HEK293T (cell line): ENCODE results near the gene GRAMD2B.
"Not testable (repeated sequence)": the region's sequence is repeated elsewhere in the genome, so short reads cannot be mapped to it uniquely, and the experiment has no call there.

Experiments
- CTCF ChIA-PET: fragments of 350-600 bp; formaldehyde crosslinking; extraction: SDS; loops from one replicate; lab custom pipeline; 2021; ENCODE audit warnings: antibody characterized with exemption, inconsistent platforms; lab: Yijun Ruan, JAX
- POLR2A ChIA-PET: fragments of 350-600 bp; formaldehyde crosslinking; extraction: SDS; loops from one replicate; lab custom pipeline; 2020; ENCODE audit warnings: antibody characterized with exemption, inconsistent platforms; lab: Yijun Ruan, JAX
- DNase-seq: peaks from one replicate; pipeline ENCODE4 v3.0.0; 2012; ENCODE audit warnings: mixed read lengths; ENCODE audit errors: extremely low spot score
- ARNT ChIP-seq: fragments of 450-650 bp; IDR thresholded peaks from 2 replicates; pipeline ENCODE4 v1.6.1; 2017; ENCODE audit warnings: mild to moderate bottlenecking
- BHLHE40 ChIP-seq: fragments of 450-650 bp; IDR thresholded peaks from 2 replicates; pipeline ENCODE4 v1.6.1; 2016; ENCODE audit warnings: mild to moderate bottlenecking, moderate library complexity, borderline replicate concordance
- CTBP1 ChIP-seq: fragments of 450-650 bp; IDR thresholded peaks from 2 replicates; pipeline ENCODE4 v1.6.1; 2016; ENCODE audit warnings: borderline replicate concordance
- ELF4 ChIP-seq: fragments of 450-650 bp; IDR thresholded peaks from 2 replicates; pipeline ENCODE4 v1.6.1; 2017; ENCODE audit warnings: antibody characterized with exemption
- FOXA1 ChIP-seq: fragments of 450-650 bp; IDR thresholded peaks from 2 replicates; pipeline ENCODE4 v1.6.1; 2016; ENCODE audit warnings: mild to moderate bottlenecking
- FOXK2 ChIP-seq: fragments of 450-650 bp; IDR thresholded peaks from 2 replicates; pipeline ENCODE4 v1.6.1; 2016; ENCODE audit warnings: mild to moderate bottlenecking
- FOXM1 ChIP-seq: fragments of 450-650 bp; IDR thresholded peaks from 2 replicates; pipeline ENCODE4 v1.6.1; 2017; ENCODE audit warnings: mild to moderate bottlenecking, borderline replicate concordance
- HDGF ChIP-seq: fragments of 450-650 bp; IDR thresholded peaks from 2 replicates; pipeline ENCODE4 v1.6.1; 2017; ENCODE audit warnings: antibody characterized with exemption, borderline replicate concordance
- L3MBTL2 ChIP-seq: fragments of 450-650 bp; conservative IDR thresholded peaks from 2 replicates; pipeline ENCODE4 v1.6.1; 2016; ENCODE audit warnings: mild to moderate bottlenecking
- LEF1 ChIP-seq: fragments of 450-650 bp; IDR thresholded peaks from 2 replicates; pipeline ENCODE4 v1.6.1; 2017; ENCODE audit warnings: mild to moderate bottlenecking, borderline replicate concordance
- NFRKB ChIP-seq: fragments of 450-650 bp; IDR thresholded peaks from 2 replicates; pipeline ENCODE4 v1.6.1; 2016; ENCODE audit warnings: mild to moderate bottlenecking, moderate library complexity
- SP1 ChIP-seq: fragments of 450-650 bp; IDR thresholded peaks from 2 replicates; pipeline ENCODE4 v1.6.1; 2017
- SUZ12 ChIP-seq: fragments of 450-650 bp; IDR thresholded peaks from 2 replicates; pipeline ENCODE4 v1.6.1; 2016; ENCODE audit warnings: mild to moderate bottlenecking
- TARDBP ChIP-seq: fragments of 450-650 bp; IDR thresholded peaks from 2 replicates; pipeline ENCODE4 v1.6.1; 2016
- ZNF384 ChIP-seq: fragments of 450-650 bp; IDR thresholded peaks from 2 replicates; pipeline ENCODE4 v1.6.1; 2016
- TF ChIP-seq, protein P1 (sequence below): fragments of 450-650 bp; IDR thresholded peaks from 2 replicates; pipeline ENCODE4 v1.6.1; 2016

The GRAMD2B gene

GRCh38 chr5:126516133-126516532 is 92.9 kb downstream of the GRAMD2B start:
- no peak for TF ChIP-seq FOXM1
- TF ChIP-seq FOXK2, result no peak
- TF ChIP-seq, protein P1, sequence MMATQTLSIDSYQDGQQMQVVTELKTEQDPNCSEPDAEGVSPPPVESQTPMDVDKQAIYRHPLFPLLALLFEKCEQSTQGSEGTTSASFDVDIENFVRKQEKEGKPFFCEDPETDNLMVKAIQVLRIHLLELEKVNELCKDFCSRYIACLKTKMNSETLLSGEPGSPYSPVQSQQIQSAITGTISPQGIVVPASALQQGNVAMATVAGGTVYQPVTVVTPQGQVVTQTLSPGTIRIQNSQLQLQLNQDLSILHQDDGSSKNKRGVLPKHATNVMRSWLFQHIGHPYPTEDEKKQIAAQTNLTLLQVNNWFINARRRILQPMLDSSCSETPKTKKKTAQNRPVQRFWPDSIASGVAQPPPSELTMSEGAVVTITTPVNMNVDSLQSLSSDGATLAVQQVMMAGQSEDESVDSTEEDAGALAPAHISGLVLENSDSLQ, result no peak
- no peak for TF ChIP-seq BHLHE40
- no peak for TF ChIP-seq SUZ12
- no peak for TF ChIP-seq LEF1
- TF ChIP-seq ZNF384, result no peak
- TF ChIP-seq TARDBP, result no peak
- no peak for TF ChIP-seq HDGF
- TF ChIP-seq L3MBTL2, result no peak
- no peak for TF ChIP-seq NFRKB
- no peak for TF ChIP-seq CTBP1
- no peak for TF ChIP-seq FOXA1
- TF ChIP-seq SP1, result no peak
- ChIA-PET POLR2A (no interaction called here), CTCF (interaction anchor here (0.6 to 2.9 kb wide), 3 partner anchors 16 to 270 kb away, joined by 4 to 18 read pairs (median 8); no protein-coding TSS in a partner anchor)
- DNase-seq, result no peak

DNA sequence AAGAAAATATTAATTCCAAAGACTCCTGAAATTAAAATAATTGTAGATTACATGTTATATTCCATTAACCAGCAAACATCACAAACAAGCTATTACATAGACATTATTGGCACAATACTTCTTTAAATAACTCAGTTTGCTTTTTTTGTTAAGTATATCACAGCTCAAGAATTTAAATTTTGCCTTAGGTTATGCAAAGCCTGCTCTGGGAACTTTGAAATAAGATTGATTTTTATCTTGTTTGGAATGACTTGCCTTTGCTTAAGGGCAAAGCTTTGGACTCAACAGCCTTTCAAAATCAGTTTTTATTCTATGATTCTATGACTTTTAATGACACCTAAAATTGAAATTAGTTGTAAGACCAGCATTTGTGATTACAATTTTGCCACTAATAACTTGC is 93.6 kb downstream of the GRAMD2B start:
- ChIA-PET CTCF (interaction anchor here (0.5 to 2.9 kb wide), 2 partner anchors 17 to 982 kb away, joined by 3 to 18 read pairs; no protein-coding TSS in a partner anchor), POLR2A (no interaction called here)
- TF ChIP-seq FOXK2 (no peak), FOXM1 (no peak)
- DNase-seq, result no peak

- CTCF ChIA-PET, result interaction anchor here (5.2 kb wide), 1 partner anchor 19 kb away, joined by 21 read pairs; no protein-coding TSS in a partner anchor
- POLR2A ChIA-PET, DNase-seq: not testable (repeated sequence)
Measured at GRCh38 chr5:126519223-126519622, 96.0 kb downstream of the GRAMD2B start.

DNA sequence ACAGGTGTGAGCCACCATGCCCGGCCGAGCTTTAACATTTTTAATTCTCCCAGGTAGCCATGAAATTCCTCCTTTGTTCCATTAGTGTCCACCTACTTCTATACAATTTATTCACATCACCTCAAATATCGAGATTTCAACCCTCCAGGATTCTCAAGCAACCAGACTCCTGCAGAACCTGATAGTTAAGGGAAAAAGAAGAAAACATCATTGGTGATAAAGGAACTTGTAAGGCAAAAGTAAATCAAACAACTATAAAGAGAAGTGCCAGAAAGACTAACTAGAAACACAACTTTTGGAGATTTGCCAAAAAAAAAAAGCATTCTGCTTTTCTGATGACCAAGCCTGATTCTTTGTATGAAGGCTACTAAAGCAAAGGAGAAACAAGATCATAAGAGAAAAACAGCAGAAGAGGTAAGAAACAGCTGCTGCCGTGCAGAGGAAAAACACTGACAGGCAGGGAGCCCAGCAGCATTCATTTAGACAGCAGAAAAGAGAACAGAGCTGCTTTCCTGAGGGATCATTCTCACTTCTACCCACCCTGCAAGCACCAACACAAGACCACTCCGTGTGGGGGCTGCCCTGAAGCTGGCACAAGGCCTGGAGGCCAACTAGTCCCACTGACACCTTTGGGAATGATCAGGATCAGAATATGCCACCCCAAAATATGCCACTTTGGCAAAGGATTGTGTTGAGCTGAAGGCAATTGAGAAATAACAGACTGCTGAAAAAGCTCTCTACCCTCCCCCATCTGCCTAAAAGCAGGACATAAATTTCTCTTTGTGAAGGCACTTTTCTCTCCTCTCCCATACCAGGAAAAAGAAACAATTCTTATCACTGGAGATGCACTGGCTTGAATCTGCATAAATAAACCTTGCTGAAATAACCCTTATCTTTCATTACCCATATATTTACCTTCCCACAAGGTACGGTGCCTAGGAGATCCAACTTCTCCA is 96.7 kb downstream of the GRAMD2B start:
- ChIA-PET CTCF (interaction anchor here (5.2 kb wide), 1 partner anchor 20 kb away, joined by 21 read pairs; no protein-coding TSS in a partner anchor), POLR2A (no interaction called here)
- DNase-seq, result no peak
- no peak for TF ChIP-seq FOXK2
- no peak for TF ChIP-seq ELF4
- no peak for TF ChIP-seq L3MBTL2
- TF ChIP-seq TARDBP, result no peak
- TF ChIP-seq FOXM1, result no peak
- no peak for TF ChIP-seq HDGF
- TF ChIP-seq SUZ12, result no peak
- TF ChIP-seq CTBP1, result no peak
- no peak for TF ChIP-seq NFRKB

DNA sequence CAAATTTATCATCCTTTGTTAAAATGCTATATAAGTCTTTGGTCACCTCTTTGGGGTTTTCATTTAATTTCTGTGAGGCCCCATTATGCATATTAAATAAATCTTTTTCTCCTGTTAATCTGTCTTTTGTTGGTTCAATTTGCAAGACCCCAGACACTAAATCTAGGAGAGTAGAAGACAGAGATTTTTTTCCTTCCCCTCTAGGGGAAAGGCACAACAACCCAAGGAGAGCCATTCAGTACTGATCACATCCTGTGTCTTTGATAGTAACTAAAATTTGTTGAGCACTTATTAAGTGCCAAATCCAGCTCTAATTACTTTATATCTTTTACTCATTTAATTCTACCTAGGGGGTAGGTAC is 97.4 kb downstream of the GRAMD2B start:
- POLR2A ChIA-PET, result no interaction called here

DNA sequence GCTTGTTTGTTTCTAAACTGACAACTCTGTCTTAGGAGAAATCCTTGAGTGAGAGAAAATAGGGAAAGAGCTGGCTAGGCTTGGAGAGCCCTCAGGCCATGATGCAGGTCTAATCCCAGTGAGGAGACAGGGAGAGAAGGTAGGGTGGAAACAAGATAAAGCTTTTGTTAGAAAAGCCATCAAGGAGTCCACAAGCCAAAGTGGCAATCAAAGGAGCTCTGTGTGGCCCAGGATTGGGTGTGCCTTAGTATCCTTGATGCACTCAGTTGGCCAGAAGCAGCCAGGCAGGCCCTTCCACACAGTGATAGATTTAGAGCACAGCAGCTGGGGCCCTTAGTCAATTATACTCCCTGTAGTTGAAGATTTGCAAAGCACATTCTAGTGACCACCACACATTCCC is 97.9 kb downstream of the GRAMD2B start:
- ChIA-PET POLR2A (no interaction called here), CTCF (interaction anchor here (0.8 to 5.2 kb wide), 3 partner anchors 9 to 21 kb away, joined by 3 to 21 read pairs (median 3); no protein-coding TSS in a partner anchor)
- DNase-seq, result no peak
- TF ChIP-seq SUZ12 (no peak), L3MBTL2 (no peak)
- TF ChIP-seq, protein P1, result no peak

More for the DNA sequence above, 97.4 kb downstream of the GRAMD2B start:
- no peak for DNase-seq
- TF ChIP-seq CTBP1 (no peak), ZNF384 (no peak), FOXA1 (no peak), SUZ12 (no peak), NFRKB (no peak), TARDBP (no peak), HDGF (no peak), LEF1 (no peak), BHLHE40 (no peak), ARNT (no peak), ELF4 (no peak), L3MBTL2 (no peak), FOXM1 (no peak), SP1 (no peak)
- TF ChIP-seq, protein P1, result no peak
- CTCF ChIA-PET, result interaction anchor here (0.8 to 5.2 kb wide), 2 partner anchors 10 to 21 kb away, joined by 3 to 21 read pairs; no protein-coding TSS in a partner anchor
